SK-N-SH (cell line): ENCODE data around the gene C8B. TPM values are rescaled to one million over a fixed set of nuclear protein-coding genes. Genes with fewer than 3 reads are reported as not detected.

Source experiments
- CTCF ChIA-PET: fragments of 300-600, 350-600 bp; formaldehyde crosslinking; extraction: SDS; loops from one replicate; lab custom pipeline; 2021; lab: Yijun Ruan, JAX
- POLR2A ChIA-PET: fragments of 350-600 bp; sonication (Branson Sonifier 250); formaldehyde crosslinking; extraction: SDS; loops from one replicate; lab custom pipeline; 2020; ENCODE audit warnings: antibody characterized with exemption, inconsistent platforms; lab: Yijun Ruan, JAX
- DNase-seq: peaks from one replicate; pipeline ENCODE4 v3.0.0; 2012
- H2AFZ ChIP-seq: fragments of 200-600 bp; sonication (generic); 2 replicates; pipeline ENCODE4 v1.8.1; 2016; ENCODE audit warnings: antibody characterized with exemption, mild to moderate bottlenecking, low read depth
- H3F3A ChIP-seq: fragments of 200-600 bp; sonication (generic); replicated peaks from 2 replicates; pipeline ENCODE3; 2016; ENCODE audit warnings: antibody characterized with exemption, mild to moderate bottlenecking; ENCODE audit not compliant: insufficient read depth
- H3K27ac ChIP-seq, 2 experiments: fragments of 200-500 bp in 1 of 2; fragments of 200-600 bp in 1 of 2; sonication (Bioruptor generic) in 1 of 2; sonication (generic), shearing (Covaris generic) in 1 of 2; 2 replicates each; pipeline versions ENCODE4 v1.5.1 to v1.6.1; 2014 to 2016; ENCODE audit warnings: low read depth in 2 of 2, inconsistent platforms in 1 of 2, low read length in 1 of 2, mild to moderate bottlenecking in 1 of 2, mixed read lengths in 1 of 2
- H3K27me3 ChIP-seq: fragments of 200-600 bp; sonication (generic), shearing (Covaris generic); 2 replicates; pipeline ENCODE4 v1.6.1; 2016; ENCODE audit warnings: mixed run types; ENCODE audit not compliant: insufficient read depth
- H3K36me3 ChIP-seq, 2 experiments: fragments of 200-500 bp in 1 of 2; fragments of 200-600 bp in 1 of 2; sonication (Bioruptor generic) in 1 of 2; sonication (generic) in 1 of 2; replicated peaks in 1 of 2; 2 replicates each; pipeline versions ENCODE3 to v1.5.1; 2014 to 2016; ENCODE audit warnings: low read length in 1 of 2, mild to moderate bottlenecking in 1 of 2; ENCODE audit not compliant: insufficient read depth in 2 of 2, control insufficient read depth in 1 of 2
- H3K4me1 ChIP-seq, 2 experiments: fragments of 200-500 bp in 1 of 2; fragments of 200-600 bp in 1 of 2; sonication (Bioruptor generic) in 1 of 2; sonication (generic), shearing (Covaris generic) in 1 of 2; 2 replicates each; pipeline versions ENCODE4 v1.5.1 to v1.6.1; 2014 to 2016; ENCODE audit warnings: low read depth in 1 of 2, low read length in 1 of 2, mixed run types in 1 of 2; ENCODE audit not compliant: insufficient read depth in 2 of 2, control insufficient read depth in 1 of 2
- H3K4me2 ChIP-seq: fragments of 200-600 bp; sonication (generic), shearing (Covaris generic); 2 replicates; pipeline ENCODE4 v1.6.1; 2017; ENCODE audit warnings: mixed run types
- H3K4me3 ChIP-seq, 2 experiments: fragments of 200-500 bp in 1 of 2; fragments of 200-600 bp in 1 of 2; sonication (Bioruptor generic) in 1 of 2; sonication (generic), shearing (Covaris generic) in 1 of 2; 2 replicates each; pipeline versions ENCODE4 v1.5.1 to v1.8.1; 2014 to 2016; ENCODE audit warnings: low read depth in 2 of 2, inconsistent platforms in 1 of 2, low read length in 1 of 2, mild to moderate bottlenecking in 1 of 2, mixed read lengths in 1 of 2, moderate library complexity in 1 of 2
- H3K79me2 ChIP-seq: fragments of 200-600 bp; sonication (generic); 2 replicates; pipeline ENCODE4 v1.8.1; 2017; ENCODE audit warnings: mild to moderate bottlenecking; ENCODE audit not compliant: insufficient read depth
- H3K9ac ChIP-seq: fragments of 200-600 bp; sonication (generic); 2 replicates; pipeline ENCODE4 v1.6.1; 2017; ENCODE audit warnings: mixed run types
- H3K9me2 ChIP-seq: fragments of 200-600 bp; sonication (generic); 2 replicates; pipeline ENCODE4 v1.6.1; 2017; ENCODE audit warnings: mixed run types
- H3K9me3 ChIP-seq: fragments of 200-600 bp; sonication (generic); 2 replicates; pipeline ENCODE4 v1.6.1; 2017; ENCODE audit warnings: mixed run types, mild to moderate bottlenecking, moderate library complexity
- H4K20me1 ChIP-seq: fragments of 200-600 bp; sonication (generic); 2 replicates; pipeline ENCODE4 v1.6.1; 2017; ENCODE audit warnings: mild to moderate bottlenecking, mixed run types; ENCODE audit not compliant: insufficient read depth
- FOXM1 ChIP-seq: IDR thresholded peaks from 2 replicates; pipeline ENCODE4 v1.4.0; 2012; ENCODE audit warnings: low read depth, mild to moderate bottlenecking
- GATA2 ChIP-seq: sonication (generic); formaldehyde crosslinking; IDR thresholded peaks from 2 replicates; pipeline ENCODE4 v1.5.0; 2020; ENCODE audit warnings: mild to moderate bottlenecking, missing genetic modification reagents
- MEF2A ChIP-seq: IDR thresholded peaks from 2 replicates; pipeline ENCODE4 v1.4.0; 2012; ENCODE audit warnings: low read depth, borderline replicate concordance
- MXI1 ChIP-seq: IDR thresholded peaks from 2 replicates; pipeline ENCODE4 v1.6.1; 2012; ENCODE audit warnings: mild to moderate bottlenecking, low read depth, low read length, improper control_type of control experiment
- NFIC ChIP-seq: IDR thresholded peaks from 2 replicates; pipeline ENCODE4 v1.4.0; 2012; ENCODE audit warnings: borderline replicate concordance
- NRF1 ChIP-seq: IDR thresholded peaks from 2 replicates; pipeline ENCODE4 v1.6.1; 2012; ENCODE audit warnings: low read depth, mild to moderate bottlenecking, low read length
- POLR2AphosphoS5 ChIP-seq: IDR thresholded peaks from 2 replicates; pipeline ENCODE4 v1.6.1; 2012; ENCODE audit warnings: low read depth, low read length
- RFX5 ChIP-seq: IDR thresholded peaks from 2 replicates; pipeline ENCODE4 v1.6.1; 2012; ENCODE audit warnings: mild to moderate bottlenecking, improper control_type of control experiment, low read length
- WGBS: methylation state at CpG from one replicate; pipeline ENCODE4 v1.1.6; 2017; ENCODE audit warnings: low lambda C conversion rate; 5-methylcytosine and 5-hydroxymethylcytosine counted together
- polyA plus RNA-seq, 3 experiments: library from polyadenylated mRNA; depleted of rRNA; stranded (reverse); fragments of >200 nt; gene quantifications; 2 replicates each; pipeline ENCODE4 v1.2.3, GENCODE V29; 2012
- TF ChIP-seq, protein P1 (sequence below): IDR thresholded peaks from 2 replicates; pipeline ENCODE4 v1.4.0; 2012; ENCODE audit warnings: low read depth, borderline replicate concordance
- TF ChIP-seq, protein P2 (sequence below): fragments of 150-350 bp; IDR thresholded peaks from 2 replicates; pipeline ENCODE4 v1.6.1; 2016; ENCODE audit warnings: mild to moderate bottlenecking, low read depth, low read length
- TF ChIP-seq, protein P3 (sequence below): IDR thresholded peaks from 2 replicates; pipeline ENCODE4 v1.4.0; 2012; ENCODE audit warnings: low read depth, borderline replicate concordance

Gene C8B
- polyA plus RNA-seq, 1 of the 3 experiments (the other 2 are of a cell fraction) = not detected

DNA sequence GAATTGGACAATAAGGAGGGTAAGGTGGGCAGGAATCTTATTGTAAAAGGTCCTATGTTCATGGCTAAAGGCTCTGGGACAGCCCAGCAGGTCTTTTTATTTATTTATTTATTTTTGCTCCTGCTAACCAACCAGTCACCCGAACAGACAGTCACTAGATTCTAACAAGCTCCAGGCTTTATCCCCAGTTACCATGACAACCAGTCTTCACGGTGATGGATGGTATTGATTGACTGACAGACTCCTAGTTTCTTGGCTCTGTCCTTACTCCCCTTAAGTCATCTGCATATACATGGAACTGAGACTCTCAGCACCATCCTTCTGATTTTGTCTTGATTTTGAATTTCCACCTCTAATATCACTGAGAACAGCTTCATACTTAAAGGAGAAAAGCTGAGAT is 66.9 kb downstream of the C8B start:
- ChIA-PET CTCF (interaction anchor here (0.7 kb wide), 1 partner anchor 15 kb away, joined by 3 read pairs; no protein-coding TSS in a partner anchor), POLR2A (no interaction called here)
- no peak overlapping the region for H3K9ac ChIP-seq
- no peaks in the 10 kb centered on the region for H4K20me1 ChIP-seq
- H3K9me2 ChIP-seq = no peaks in the 10 kb centered on the region
- H3K4me1 ChIP-seq = no peaks in the 10 kb centered on the region
- H3K36me3 ChIP-seq = no peaks in the 10 kb centered on the region
- H3K79me2 ChIP-seq = no peaks in the 10 kb centered on the region
- H2AFZ ChIP-seq = no peak overlapping the region
- H3K4me3 ChIP-seq = no peak overlapping the region
- TF ChIP-seq MXI1 (no peak), GATA2 (CRISPR knock-in tag) (no peak), NRF1 (no peak), RFX5 (no peak)
- TF ChIP-seq, protein P1, sequence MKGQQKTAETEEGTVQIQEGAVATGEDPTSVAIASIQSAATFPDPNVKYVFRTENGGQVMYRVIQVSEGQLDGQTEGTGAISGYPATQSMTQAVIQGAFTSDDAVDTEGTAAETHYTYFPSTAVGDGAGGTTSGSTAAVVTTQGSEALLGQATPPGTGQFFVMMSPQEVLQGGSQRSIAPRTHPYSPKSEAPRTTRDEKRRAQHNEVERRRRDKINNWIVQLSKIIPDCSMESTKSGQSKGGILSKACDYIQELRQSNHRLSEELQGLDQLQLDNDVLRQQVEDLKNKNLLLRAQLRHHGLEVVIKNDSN = no peak
- no peak overlapping the region for H3K27ac ChIP-seq
- no peak overlapping the region for H3K4me2 ChIP-seq
- no peaks in the 10 kb centered on the region for H3K27me3 ChIP-seq
- no peaks in the 10 kb centered on the region for H3K9me3 ChIP-seq
- no peak for DNase-seq
- no peaks in the 10 kb centered on the region for H3F3A ChIP-seq
- whole genome bisulfite sequencing = 64% methylated on average over 2 of the region's 2 CpGs

DNA sequence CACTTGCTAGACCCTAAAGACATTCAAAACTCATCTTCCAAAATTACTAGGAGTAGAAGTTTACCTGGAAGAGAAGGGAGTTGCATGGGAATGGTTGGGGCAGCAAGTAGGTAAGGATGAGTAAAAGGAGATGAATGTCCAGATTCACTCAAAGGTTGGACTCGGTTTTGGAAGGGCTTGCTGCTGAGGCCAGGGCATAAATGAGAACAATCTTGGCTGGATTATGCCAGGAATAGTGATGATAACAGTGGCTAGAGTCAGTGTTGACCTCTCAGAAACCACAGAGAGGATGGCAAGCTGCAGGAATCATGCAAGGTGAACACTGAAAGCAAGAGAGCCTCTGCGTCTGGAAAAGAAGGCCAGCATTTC is 67.8 kb downstream of the C8B start:
- H2AFZ ChIP-seq = no peak overlapping the region
- DNase-seq = no peak
- no peak overlapping the region for H3K9ac ChIP-seq
- H3K27me3 ChIP-seq = no peaks in the 10 kb centered on the region
- H3K4me3 ChIP-seq = no peak overlapping the region
- no peaks in the 10 kb centered on the region for H3K4me1 ChIP-seq
- no peaks in the 10 kb centered on the region for H3F3A ChIP-seq
- no peak overlapping the region for H3K27ac ChIP-seq
- no peak overlapping the region for H3K4me2 ChIP-seq
- 50% methylated on average over 2 of the region's 2 CpGs for WGBS
- H3K79me2 ChIP-seq = no peaks in the 10 kb centered on the region
- ChIA-PET CTCF (no interaction called here), POLR2A (no interaction called here)
- no peaks in the 10 kb centered on the region for H3K9me2 ChIP-seq
- TF ChIP-seq, protein P2, sequence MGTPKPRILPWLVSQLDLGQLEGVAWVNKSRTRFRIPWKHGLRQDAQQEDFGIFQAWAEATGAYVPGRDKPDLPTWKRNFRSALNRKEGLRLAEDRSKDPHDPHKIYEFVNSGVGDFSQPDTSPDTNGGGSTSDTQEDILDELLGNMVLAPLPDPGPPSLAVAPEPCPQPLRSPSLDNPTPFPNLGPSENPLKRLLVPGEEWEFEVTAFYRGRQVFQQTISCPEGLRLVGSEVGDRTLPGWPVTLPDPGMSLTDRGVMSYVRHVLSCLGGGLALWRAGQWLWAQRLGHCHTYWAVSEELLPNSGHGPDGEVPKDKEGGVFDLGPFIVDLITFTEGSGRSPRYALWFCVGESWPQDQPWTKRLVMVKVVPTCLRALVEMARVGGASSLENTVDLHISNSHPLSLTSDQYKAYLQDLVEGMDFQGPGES = no peak
- no peaks in the 10 kb centered on the region for H3K9me3 ChIP-seq
- no peaks in the 10 kb centered on the region for H4K20me1 ChIP-seq
- H3K36me3 ChIP-seq = no peaks in the 10 kb centered on the region

DNA sequence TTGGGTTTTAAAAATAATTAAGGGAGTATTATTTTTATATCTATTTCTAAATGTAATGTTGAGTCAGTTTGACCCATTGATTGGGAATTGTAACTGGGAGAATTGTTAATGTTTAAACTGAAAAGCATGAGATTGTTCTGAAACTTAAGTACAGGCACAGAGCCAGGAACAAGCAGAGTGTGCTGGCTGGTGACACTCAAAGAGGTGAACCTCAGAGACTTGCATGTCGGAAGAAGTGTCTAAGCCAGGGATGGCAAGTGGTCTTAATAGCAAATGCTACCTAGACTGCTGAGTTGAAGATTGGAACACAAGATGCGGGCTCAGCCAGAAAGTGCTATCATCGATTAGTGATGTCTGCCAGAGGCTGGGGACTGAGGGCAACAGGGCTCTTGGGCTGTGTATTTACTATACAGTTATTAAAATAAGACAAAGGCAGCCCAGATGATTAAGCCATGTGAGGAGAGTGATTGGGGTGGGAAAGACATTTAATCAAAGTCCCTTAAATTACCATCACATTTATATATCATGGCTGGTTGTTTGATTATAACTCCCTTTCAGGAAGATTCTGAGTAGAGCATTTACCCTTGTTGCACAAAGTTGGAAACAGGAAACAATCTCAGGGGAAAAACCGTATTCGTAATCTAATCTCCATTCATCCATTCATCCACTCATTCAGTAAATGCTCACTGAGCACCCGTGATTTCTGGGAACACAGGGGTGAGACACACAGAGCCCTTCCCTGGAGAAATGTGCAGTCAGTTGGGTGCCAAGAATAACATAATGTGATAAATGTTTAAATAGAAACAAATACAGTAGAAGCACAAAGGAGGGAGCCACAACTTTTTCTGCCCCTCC is 68.4 kb downstream of the C8B start:
- WGBS = 59% methylated on average over 6 of the region's 6 CpGs
- POLR2A ChIA-PET = no interaction called here

More for the DNA sequence above, 68.4 kb downstream of the C8B start:
- Histone ChIP-seq H3K9me3 (no peaks in the 10 kb centered on the region), H3K79me2 (no peaks in the 10 kb centered on the region), H3K4me3 (no peak overlapping the region), H3K4me2 (no peak overlapping the region), H3F3A (no peaks in the 10 kb centered on the region), H3K27me3 (no peaks in the 10 kb centered on the region), H3K4me1 (no peaks in the 10 kb centered on the region), H2AFZ (no peak overlapping the region), H3K9ac (no peak overlapping the region), H4K20me1 (no peaks in the 10 kb centered on the region), H3K27ac (no peak overlapping the region), H3K36me3 (no peaks in the 10 kb centered on the region), H3K9me2 (no peaks in the 10 kb centered on the region)
- TF ChIP-seq, protein P3, sequence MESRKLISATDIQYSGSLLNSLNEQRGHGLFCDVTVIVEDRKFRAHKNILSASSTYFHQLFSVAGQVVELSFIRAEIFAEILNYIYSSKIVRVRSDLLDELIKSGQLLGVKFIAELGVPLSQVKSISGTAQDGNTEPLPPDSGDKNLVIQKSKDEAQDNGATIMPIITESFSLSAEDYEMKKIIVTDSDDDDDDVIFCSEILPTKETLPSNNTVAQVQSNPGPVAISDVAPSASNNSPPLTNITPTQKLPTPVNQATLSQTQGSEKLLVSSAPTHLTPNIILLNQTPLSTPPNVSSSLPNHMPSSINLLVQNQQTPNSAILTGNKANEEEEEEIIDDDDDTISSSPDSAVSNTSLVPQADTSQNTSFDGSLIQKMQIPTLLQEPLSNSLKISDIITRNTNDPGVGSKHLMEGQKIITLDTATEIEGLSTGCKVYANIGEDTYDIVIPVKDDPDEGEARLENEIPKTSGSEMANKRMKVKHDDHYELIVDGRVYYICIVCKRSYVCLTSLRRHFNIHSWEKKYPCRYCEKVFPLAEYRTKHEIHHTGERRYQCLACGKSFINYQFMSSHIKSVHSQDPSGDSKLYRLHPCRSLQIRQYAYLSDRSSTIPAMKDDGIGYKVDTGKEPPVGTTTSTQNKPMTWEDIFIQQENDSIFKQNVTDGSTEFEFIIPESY = no peak
- no peak for TF ChIP-seq POLR2AphosphoS5
- TF ChIP-seq NFIC = no peak
- TF ChIP-seq FOXM1 = no peak
- TF ChIP-seq MEF2A = no peak
- DNase-seq = no peak
- CTCF ChIA-PET = no interaction called here
